Neutrophil (primary cell): ENCODE results near the gene TIMP4.

Experiments used
- H3K27ac ChIP-seq: fragments of 200-600 bp; sonication (generic); 2 replicates; pipeline ENCODE4 v1.5.1; 2016; ENCODE audit warnings: mild to moderate bottlenecking, moderate library complexity
- H3K27me3 ChIP-seq: fragments of 200-600 bp; sonication (generic); 2 replicates; pipeline ENCODE4 v1.6.0; 2016; ENCODE audit warnings: mild to moderate bottlenecking
- H3K36me3 ChIP-seq: fragments of 200-600 bp; sonication (generic); 2 replicates; pipeline ENCODE4 v1.5.1; 2017
- H3K4me1 ChIP-seq, 2 experiments: fragments of 200-600 bp in 1 of 2; sonication (generic) in 1 of 2; 1 replicate in 1 of 2; 2 replicates in 1 of 2; pipeline versions ENCODE4 v1.5.1 to v1.6.1; 2013 to 2016; ENCODE audit warnings: low read depth in 1 of 2, low read length in 1 of 2, mild to moderate bottlenecking in 1 of 2, moderate library complexity in 1 of 2; ENCODE audit not compliant: control insufficient read depth in 1 of 2, insufficient read depth in 1 of 2
- H3K4me3 ChIP-seq, 2 experiments: fragments of 200-600 bp in 1 of 2; sonication (generic) in 1 of 2; 1 replicate in 1 of 2; 2 replicates in 1 of 2; pipeline ENCODE4 v1.5.1; 2013 to 2016; ENCODE audit warnings: low read depth in 1 of 2, low read length in 1 of 2, mild to moderate bottlenecking in 1 of 2, moderate library complexity in 1 of 2
- H3K9me3 ChIP-seq: fragments of 200-600 bp; sonication (generic); 2 replicates; pipeline ENCODE4 v1.5.1; 2016
- CTCF ChIP-seq: fragments of 200-600 bp; sonication (generic); IDR thresholded peaks from 2 replicates; pipeline ENCODE4 v1.5.1; 2016; ENCODE audit warnings: antibody characterized with exemption

TIMP4 gene

GRCh38 chr3:12192655-12193484, 34.2 kb upstream of the TIMP4 start:
- no peaks in the 10 kb centered on the region for H3K36me3 ChIP-seq
- no peaks in the 10 kb centered on the region for H3K9me3 ChIP-seq
- no peaks in the 10 kb centered on the region for H3K27me3 ChIP-seq
- H3K4me3 ChIP-seq = no peak overlapping the region
- H3K27ac ChIP-seq = peak overlapping the region; percentile 81
- peaks cover 78 to 79% of the 10 kb centered on the region in 2 experiments for H3K4me1 ChIP-seq
- TF ChIP-seq CTCF = no peak

GRCh38 chr3:12192173-12192572, 33.5 kb upstream of the TIMP4 start:
- Histone ChIP-seq H3K27me3 (no peaks in the 10 kb centered on the region), H3K4me1 (peaks cover 85 to 86% of the 10 kb centered on the region in 2 experiments), H3K4me3 (no peak overlapping the region), H3K9me3 (no peaks in the 10 kb centered on the region), H3K27ac (no peak overlapping the region), H3K36me3 (no peaks in the 10 kb centered on the region)
- no peak for TF ChIP-seq CTCF

GRCh38 chr3:12191559-12191958, 32.8 kb upstream of the TIMP4 start:
- Histone ChIP-seq H3K4me3 (no peak overlapping the region), H3K36me3 (no peaks in the 10 kb centered on the region), H3K4me1 (peaks cover 91 to 92% of the 10 kb centered on the region in 2 experiments), H3K27me3 (no peaks in the 10 kb centered on the region), H3K27ac (peak overlapping the region; percentile 66), H3K9me3 (no peaks in the 10 kb centered on the region)
- no peak for TF ChIP-seq CTCF

- peak overlapping the region in 1 of 2 experiments; percentile 3 for H3K4me3 ChIP-seq
- H3K27me3 ChIP-seq = no peaks in the 10 kb centered on the region
- H3K9me3 ChIP-seq = no peaks in the 10 kb centered on the region
- TF ChIP-seq CTCF = no peak
- H3K36me3 ChIP-seq = no peaks in the 10 kb centered on the region
- H3K4me1 ChIP-seq = peaks cover 97% of the 10 kb centered on the region in 2 experiments
- H3K27ac ChIP-seq = peak overlapping the region; percentile 66
Observed at GRCh38 chr3:12190832-12191231, 32.1 kb upstream of the TIMP4 start.

GRCh38 chr3:12190221-12190807, 31.6 kb upstream of the TIMP4 start:
- Histone ChIP-seq H3K27me3 (no peaks in the 10 kb centered on the region), H3K4me1 (peaks cover 92 to 94% of the 10 kb centered on the region in 2 experiments), H3K9me3 (no peaks in the 10 kb centered on the region), H3K27ac (peak overlapping the region; percentile 94), H3K36me3 (no peaks in the 10 kb centered on the region), H3K4me3 (peak overlapping the region in 1 of 2 experiments; percentile 3)
- TF ChIP-seq CTCF = no peak
